GM04504 (cell line): Measurements from ENCODE around the gene SDK1.

ENCODE experiments used
- DNase-seq: peaks from one replicate; pipeline ENCODE4 v3.0.0-alpha.2; 2012; ENCODE audit warnings: low read depth

SDK1 gene

DNA sequence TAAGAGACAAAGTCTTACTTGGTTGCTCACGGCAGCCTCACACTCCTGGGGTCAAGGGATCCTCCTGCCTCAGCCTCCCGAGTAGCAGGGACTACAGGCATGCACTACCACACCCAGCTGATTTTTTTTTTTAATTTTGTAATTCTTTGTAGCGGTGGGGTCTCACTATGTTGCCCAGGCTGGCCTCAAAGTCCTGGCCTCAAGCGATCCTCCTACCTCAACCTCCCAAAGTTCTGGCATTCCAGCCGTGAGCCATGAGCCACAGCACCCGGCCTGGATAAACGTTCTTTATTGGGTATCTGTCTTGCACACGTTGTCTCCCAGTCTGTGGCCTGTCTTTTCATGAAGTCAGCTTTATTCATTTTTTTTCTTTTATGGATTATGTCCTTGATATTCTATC, 744.9 kb downstream of the SDK1 start:
- DNase-seq, result no peak

DNA sequence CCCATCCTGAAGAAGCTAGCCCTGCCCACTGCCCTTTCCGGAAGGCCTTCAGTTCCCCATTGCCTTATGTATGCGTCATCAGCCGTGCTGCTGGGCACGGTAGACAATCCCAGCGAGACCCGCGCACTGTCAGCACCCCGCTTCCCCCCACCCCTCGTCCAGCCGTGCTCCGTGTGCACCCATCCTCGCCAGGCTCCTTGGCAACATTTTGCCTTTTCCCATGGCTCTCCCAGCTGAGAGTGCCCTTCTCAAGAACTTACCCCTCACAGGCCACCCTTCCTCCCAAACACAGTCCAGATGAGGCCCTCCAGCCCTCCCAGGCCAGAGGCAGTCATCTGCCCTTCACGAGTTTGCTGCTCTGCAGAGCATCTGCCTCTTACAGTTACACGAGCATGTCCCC, 747.3 kb downstream of the SDK1 start:
- no peak for DNase-seq

DNA sequence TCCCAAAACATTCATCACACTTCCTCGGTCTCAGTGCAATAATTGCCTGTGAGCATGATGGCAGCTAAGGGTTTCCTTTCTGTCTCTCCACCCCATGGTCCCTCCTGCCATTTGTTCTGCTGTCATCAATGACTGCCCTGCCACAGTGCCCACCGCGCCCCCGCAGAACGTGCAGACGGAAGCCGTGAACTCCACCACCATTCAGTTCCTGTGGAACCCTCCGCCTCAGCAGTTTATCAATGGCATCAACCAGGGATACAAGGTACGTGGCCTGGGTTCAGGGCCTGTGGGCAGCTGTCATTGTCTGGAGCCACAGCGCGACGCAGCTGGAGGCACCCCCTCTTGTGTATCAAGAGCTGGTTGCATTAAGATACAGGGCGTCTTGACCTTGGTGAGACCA, 748.1 kb downstream of the SDK1 start:
- DNase-seq, result no peak

DNA sequence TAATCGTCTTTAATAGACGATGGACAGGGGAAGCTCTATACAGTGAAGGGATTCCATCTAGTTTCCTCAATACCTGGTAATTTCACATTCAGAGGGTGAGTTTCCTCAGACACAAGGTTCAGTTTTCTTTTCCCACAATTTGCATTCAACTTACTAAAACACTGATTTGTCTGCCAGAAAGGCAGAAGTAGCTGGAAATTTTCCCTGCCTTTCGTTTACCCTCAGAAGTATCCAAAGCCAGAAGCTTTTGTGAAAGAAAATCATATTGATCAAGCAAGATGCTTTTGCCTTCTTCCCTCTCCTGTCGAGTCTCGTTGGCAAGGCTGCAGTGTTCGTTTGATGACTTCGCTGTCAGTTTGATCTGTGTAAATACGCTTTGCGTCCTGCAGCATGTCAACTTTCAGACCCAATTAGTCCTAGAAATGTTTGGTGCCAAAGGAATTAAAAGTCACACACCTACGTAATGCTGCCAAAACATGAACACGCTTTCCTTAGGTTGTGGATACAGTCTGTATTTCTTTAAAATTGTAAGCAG, 749.1 kb downstream of the SDK1 start:
- DNase-seq, result no peak

DNA sequence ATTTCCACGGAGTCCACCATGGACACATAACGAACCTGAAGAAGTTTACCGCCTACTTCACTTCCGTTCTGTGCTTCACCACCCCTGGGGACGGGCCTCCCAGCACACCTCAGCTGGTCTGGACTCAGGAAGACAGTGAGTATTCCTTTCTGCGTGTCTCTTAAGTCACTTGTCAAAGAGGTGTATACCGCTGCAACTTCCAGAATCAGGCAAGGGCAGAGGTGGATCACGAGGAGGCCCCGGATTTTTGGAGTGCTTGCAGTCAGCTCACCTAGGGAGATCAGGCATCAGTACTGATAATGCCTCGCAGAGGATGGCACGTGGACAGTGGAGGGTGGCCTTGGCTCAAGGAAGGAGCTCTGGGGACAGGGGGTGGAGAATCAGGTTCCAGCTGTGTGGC, 750.6 kb downstream of the SDK1 start:
- DNase-seq, result no peak

DNA sequence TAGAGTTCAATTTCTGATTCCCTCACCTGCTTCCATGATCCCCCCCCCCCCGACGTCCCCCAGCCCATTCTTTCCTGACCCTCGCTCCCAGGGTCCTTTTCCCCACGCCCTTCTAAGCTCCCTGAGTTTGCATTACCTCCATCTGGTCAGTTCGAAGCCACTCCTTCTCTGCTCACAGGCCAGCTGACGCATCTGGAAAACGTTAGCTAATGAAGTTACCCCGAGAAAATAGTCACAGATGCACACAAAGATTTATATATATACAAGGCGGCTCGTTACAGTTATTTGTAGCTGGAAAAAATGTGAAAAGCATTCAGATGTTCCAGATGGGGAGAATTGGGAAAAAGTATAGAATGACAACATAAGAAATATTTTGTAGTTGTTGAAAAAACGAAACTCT, 751.1 kb downstream of the SDK1 start:
- no peak for DNase-seq

DNA sequence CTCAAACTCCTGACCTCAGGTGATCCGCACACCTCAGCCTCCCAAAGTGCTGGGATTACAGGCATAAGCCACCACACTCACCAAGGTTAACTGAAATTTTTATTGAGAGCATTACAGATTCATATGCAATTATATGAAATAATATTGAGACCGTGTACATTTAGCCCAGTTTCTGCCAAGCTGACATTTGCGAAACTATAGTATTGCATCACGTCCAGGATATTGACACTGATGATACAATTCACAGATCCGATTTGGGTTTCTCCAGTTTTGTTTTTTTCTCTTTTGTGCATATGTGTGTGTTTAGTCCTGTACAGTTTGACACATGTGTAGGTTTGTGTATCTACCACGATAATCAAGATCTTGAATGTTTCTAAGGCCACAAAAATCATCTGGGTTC, 753.1 kb downstream of the SDK1 start:
- DNase-seq, result no peak

DNA sequence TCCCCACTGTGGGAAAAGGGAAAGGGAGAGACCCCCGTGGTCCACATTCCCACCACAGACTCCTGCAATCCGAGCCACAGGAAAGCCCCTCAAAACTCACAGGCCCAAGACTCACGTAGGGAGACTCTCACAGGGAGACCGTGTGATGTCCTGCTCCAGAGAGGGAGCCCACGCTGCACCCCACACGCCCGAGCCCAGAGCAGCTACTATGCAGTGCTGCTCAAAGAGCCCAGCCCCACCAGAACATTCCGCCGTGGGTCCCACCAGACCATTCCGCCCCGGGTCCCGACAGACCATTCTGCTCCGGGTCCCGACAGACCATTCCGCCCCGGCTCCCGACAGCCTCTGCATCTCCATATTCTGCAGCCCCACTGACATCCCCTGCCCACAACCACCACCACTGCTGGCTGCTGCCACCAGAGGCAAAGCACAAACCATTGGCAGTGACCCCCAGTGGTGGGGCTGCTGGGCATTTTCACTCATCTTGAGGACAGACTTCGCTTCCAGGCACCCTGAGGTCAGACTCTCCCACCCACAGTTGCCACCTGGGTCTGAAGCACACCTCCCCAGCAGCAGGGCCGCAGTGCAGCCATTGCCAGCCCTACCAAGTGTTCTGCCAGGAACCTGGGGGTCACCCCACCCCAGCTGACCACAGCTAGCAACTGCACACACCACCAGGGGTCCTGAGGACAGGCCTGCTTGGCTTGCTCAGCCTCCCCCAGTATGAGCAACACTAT, 755.7 kb downstream of the SDK1 start:
- no peak for DNase-seq

DNA sequence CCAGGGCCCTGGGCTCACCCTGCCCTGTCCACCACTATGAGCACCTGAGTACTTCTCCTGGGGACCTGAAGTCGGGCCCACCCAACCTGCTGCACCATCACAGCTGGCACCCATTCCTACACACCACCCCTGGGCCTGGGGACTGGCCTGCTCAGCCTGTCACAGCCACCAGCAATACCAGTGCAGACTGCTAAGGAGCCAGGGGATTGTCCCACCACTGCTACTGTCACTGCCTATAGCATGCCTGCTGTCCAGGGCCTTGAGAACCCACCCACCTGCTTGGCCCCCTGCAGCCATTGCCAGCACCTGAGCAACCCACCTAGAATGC, 756.2 kb downstream of the SDK1 start:
- no peak for DNase-seq

DNA sequence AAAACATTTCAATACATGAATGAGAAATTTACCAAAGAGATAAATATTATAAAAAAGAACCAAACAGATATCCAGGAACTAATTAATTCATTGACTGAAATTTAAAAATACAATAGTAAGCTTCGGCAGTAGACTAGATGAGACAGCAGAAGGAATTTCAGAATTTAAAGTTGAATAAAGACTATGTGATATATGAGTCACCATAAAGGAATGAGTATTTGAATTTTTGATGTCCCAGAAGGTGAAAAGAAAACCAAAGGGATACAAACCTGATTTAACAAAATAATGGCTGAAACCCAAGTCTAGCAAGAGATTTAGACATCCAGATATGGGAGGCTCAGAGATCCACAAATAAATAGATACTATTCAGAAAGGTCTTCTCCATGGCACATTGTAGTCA, 757.1 kb downstream of the SDK1 start:
- no peak for DNase-seq

DNA sequence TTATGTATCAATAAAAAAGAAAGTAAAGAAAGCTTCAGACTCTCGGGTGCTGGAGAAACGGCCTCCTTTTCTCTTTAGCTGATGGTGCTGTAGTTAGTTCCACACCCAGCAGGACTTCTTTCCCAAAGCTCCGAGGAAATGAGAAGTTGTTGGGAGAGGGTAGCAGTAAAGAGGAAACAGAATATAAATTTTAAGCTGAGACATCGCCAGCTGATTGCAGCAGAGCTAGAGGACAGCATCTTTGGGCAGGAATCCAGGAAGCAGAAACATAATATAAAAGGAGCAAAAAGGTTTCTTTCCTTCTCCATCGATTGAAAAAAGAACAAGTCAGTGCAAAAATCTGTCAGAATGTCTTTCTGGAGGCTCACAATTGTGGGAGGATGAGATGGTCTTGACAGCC, 764.1 kb downstream of the SDK1 start:
- DNase-seq, result no peak

DNA sequence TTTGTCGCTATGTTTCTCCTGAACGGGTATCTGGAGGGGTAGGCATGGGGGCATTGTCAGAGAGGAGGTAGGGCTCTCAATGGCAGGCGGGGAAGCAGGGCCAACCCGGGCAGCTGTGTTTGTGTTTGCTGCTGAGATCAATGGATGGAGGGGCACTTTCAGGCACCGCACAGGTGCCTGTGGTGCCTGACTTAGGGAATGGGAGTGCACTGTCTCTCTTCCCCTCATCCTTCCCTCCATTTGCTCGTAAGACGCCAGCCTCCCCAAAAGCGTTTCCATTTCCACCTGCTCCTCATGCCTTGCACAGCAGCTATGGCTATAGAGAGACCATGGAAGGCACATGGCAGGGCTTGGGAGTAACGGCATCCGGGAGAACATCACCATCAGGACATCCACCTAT, 765.2 kb downstream of the SDK1 start:
- DNase-seq, result no peak

DNA sequence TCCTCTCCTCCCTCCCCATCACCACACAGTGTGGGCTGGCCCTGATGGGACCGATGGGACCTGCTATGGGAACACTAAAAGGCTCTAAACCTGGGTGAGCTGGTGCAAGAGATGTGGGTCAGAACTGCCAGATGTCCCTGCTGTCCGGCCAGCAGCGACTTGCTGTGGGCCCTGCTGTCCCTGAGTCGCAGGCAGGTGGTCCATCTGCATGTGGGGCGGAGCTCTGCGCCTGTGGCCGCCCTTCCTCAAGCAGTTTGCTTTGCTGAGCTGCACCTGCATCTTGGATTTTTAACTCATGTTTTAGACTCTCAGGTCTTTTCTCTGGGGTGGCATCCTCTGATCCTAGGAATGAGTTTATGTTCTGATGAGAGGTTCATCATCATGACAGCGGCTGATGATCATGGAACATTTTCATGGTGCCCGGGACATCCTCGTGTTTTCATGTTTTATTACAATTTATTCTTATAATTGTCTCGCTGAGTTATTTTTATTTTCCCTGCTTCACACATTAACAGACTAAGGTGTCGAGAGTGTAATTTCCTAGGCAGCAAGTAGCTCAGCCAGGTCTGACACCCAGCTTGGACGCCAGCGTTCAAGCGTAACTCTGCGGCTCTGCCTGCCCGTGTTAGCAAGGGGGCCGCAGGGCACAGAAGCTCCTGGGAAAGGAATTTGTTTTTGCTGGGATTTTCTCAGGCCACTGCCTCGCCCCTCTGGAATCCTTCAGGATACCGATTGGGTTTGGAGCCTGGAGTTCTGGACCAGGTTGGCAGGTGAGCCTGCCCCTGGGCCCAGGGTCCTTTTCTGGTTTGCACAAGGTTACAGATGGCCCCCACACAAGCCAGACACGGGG, 765.8 kb downstream of the SDK1 start:
- no peak for DNase-seq

DNA sequence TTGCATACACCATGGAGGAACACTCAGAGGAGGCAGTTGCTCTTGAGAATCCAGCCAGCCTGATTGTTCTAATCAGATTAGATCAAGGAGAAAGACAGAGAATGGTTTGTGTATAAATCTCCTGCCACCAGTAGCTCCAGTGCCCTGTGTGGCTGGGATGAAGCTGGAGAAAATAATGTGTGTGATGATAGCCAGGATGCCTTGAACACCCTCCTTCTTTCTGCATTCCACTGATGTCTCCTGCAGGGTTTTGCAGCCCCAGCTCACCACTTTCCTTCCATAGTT, 766.4 kb downstream of the SDK1 start:
- DNase-seq, result no peak

DNA sequence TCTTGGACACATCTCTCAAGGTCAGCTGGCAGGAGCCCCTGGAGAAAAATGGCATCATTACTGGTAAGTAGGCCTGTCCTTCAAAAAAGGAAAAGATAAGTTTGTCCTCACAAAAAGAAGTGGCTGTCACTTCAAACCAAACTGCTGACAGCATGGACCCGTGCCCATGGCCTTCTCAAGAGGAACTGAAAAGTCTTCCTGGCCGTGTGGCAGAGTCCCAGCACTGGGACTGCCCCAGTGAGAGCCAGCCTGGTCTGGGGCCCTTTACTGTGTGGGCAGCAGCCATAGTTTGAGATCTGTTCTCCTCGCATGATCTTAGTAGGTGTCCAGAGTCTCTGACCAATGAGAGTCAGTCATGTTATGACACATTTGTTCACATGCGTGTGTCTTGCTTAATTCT, 766.8 kb downstream of the SDK1 start:
- DNase-seq, result no peak

DNA sequence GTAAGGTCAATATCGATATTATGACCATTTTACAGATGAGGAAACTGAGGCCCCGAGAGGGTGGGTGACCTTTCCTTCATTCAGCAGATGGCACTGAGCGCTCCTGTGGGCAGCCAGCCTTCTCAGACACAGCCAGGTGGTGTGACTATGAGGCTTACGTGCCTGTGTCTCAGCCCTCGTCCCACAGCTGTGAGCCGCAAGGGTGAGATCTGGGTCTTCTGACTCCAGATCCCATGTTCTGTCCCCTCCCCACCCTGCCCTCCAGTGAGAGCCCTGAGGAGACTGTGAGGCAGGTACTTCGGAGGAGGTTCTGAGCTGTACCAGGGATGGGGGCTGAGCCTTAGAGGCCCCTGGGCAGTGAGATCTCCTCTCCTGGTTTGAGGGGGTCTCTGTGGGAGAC, 767.2 kb downstream of the SDK1 start:
- DNase-seq, result no peak

DNA sequence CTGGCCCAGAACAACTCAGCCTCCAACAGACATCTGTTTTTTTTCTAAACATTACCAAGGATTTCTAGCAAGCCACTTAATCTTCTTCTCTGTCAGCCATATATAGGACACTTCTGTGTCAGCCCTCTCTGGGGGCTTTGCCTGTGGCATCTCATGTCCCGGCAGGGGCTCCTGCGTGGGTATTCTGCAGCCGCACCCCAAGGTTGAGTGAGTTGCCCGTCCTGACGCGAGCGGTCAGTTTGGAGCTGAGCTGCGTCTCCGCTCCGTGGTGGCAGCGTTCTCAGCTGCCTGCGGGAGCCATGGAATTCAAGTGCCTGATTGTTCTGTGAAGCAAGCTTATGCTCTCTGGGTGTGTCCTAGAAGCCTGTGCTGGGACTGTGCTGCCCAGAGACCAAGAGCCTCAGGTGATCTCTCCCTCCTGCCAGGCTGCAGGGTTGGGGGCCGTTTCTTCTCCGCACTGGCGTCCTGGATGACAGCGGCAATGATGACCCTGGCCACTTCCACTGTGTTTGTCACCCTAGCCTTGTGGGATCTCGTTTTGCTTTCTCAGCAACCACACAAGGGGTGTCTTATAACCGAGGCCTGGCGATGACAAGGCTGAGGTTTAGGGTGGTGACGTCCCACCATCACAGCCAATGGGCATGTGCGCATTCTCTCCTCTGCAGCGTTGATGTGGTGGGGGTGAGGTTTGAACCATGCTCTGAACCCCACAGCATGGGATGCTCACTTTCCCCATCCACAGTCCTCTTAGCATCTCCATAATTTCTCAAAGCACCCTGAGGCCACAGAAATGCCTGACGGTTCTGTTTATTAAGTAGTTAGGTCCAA, 768.4 kb downstream of the SDK1 start:
- DNase-seq, result no peak

DNA sequence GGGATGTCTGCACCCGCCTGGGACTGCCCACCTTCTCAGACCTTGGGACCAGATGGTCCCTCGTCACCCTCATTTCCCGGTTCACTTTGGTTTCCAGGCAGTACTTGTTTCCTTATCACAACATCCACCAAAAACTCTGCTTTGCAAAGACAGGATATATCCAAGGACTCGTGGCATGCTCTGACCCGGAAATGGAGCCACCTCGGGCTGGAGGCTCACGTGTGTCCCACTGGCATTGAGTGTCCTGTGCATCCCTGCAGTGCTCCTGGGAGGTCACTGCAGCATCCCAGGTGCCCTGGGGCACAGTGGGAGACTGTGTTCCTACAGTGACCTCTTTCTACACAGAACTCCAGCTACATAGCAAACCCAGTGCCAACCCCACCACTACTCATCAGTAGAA, 769.2 kb downstream of the SDK1 start:
- DNase-seq, result no peak

DNA sequence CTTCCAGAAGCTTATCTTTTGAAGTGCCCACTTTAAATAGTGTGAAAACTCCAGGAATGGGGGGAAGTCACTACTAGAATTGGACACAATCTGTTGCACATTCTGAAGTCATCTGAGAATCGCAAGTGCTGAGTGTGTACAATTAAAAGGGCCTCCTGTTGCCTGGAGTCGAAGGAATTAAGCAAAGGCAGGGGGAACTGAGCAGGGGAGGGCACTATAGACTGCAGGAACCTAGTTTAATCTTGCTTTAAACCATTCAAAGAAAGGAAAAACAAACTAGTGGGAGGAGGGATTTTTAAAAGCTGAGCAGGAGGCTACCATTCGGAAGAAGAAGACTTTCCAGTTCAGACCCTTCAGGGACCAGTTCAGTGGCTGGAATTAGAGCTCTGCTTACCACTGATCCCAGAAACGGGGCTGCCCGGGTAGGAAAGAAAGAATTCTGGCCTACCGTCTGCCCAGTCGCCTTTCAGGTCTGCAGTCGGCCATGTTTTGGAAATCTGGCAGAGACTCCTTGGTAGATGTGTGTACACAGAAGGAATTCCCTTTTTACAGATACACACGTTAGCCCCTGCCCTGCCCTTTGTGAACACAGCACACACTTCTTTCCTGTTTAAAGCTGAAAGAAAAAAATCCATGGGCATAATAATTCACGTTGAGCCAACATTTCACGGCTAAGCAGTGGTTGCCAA, 770.5 kb downstream of the SDK1 start:
- DNase-seq, result no peak

DNA sequence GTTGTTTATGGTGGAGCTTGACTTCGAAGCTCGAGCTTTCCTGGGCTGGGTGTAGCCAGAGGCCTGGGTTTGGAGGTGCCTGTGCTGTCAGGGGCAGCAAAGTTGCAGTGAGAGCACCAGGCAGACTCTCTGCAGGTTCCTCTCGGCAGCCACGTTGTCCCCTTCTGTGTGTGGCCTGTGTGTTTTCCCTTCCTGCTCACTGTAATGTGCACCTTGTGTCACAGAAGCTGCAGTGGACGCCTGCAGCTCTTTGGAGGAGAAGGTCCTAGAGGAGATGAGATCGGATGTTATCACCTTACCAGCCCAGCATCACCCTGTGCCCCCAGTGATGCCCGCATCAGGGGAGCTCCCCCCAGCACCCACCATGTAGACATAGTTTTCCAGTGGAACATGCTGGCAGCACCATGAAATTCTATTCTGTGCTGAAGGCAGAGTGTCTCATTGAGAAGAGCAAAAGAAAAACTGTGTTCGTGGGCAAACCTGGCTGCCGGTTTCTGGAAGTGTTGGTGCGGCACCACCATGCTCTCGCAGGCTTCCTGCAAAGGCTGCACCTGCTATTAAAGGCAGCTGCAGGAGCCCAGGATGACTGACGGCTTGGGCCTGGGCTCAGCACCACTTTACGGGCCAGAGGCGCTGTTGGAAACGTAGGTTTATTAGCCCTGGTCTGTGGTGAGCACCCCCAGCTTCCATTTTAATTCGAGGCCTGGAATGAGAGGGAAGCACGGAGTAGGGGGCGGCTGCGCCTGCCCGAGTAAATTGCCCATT, 771.3 kb downstream of the SDK1 start:
- no peak for DNase-seq

DNA sequence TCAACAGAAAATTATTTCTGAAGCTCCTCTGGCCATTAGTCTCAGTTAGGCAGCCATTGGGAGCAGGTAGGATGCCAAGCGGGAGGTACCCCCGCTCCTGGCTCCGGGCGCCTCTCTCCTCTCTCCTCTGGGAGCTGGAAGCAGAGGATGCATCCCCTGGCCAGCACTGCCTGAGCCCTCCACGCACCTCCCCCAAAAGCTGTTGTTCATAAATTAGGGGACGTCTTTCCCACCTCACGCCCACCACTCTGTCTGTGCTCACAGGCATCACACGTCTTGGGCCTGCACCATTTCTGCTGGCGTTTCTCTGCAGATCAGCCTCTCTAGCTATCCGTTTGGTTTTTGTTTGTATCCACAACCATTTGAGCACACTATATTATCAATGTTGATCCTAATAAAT, 772.0 kb downstream of the SDK1 start:
- no peak for DNase-seq

DNA sequence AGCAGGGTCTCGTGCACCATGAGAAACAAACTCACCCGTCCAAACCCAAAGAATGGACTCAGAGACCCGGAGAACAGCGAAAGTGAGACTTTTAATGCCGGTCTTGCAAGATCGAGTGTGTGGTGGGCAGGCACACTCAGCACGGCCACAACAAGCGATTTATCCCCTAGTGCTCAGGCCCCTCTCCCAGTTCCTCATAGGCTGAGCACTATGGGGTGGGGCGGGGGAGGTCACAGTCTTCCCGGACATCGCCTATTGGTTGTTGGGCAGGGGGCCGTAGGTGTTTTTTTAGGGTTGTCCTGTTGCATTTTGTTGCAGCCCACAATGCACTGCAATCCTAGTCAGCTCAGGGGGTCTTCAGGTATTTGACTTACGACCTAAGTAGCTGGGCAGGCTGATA, 772.7 kb downstream of the SDK1 start:
- DNase-seq, result no peak
